SJSA1 (cell line): ENCODE results near the gene TRABD2B. TPM values are rescaled to one million over a fixed set of nuclear protein-coding genes. Genes with fewer than 3 reads are reported as not detected.

Experiments
- DNase-seq, 2 experiments: peaks; one replicate each; pipeline ENCODE4 v3.0.0-alpha.2; 2015 to 2020; ENCODE audit warnings: low spot score in 2 of 2, low read depth in 1 of 2
- H3K27ac ChIP-seq: fragments of 250-450 bp; sonication (Bioruptor Pico); 2 replicates; pipeline ENCODE4 v1.5.1; 2020; ENCODE audit warnings: mild to moderate bottlenecking, moderate library complexity
- H3K27me3 ChIP-seq: fragments of 250-450 bp; sonication (Bioruptor Pico); replicated peaks from 2 replicates; pipeline ENCODE4 v1.5.1; 2020; ENCODE audit warnings: mild to moderate bottlenecking, moderate library complexity
- H3K36me3 ChIP-seq: fragments of 250-450 bp; sonication (Bioruptor Pico); 2 replicates; pipeline ENCODE4 v1.5.1; 2020; ENCODE audit warnings: mild to moderate bottlenecking
- H3K4me1 ChIP-seq: fragments of 250-450 bp; sonication (Bioruptor Pico); replicated peaks from 2 replicates; pipeline ENCODE4 v1.6.1; 2021; ENCODE audit warnings: mild to moderate bottlenecking
- H3K4me3 ChIP-seq: fragments of 250-450 bp; sonication (Bioruptor Pico); 2 replicates; pipeline ENCODE4 v1.5.1; 2020; ENCODE audit warnings: mild to moderate bottlenecking
- H3K9me3 ChIP-seq: fragments of 250-450 bp; sonication (Bioruptor Pico); replicated peaks from 2 replicates; pipeline ENCODE4 v1.5.1; 2020; ENCODE audit warnings: mild to moderate bottlenecking
- total RNA-seq: library from RNA; depleted of rRNA; stranded (reverse); fragments of >200 nt; shearing (Covaris generic); gene quantifications from 2 replicates; pipeline ENCODE4 v1.2.3, GENCODE V29; 2014

The TRABD2B gene
- total RNA-seq, 1 experiment from 2014 or later = 0.16 TPM

- H3K4me3 ChIP-seq = no peak overlapping the region
- H3K27ac ChIP-seq = no peak overlapping the region
- H3K27me3 ChIP-seq = no peaks in the 10 kb centered on the region
- no peaks in the 10 kb centered on the region for H3K36me3 ChIP-seq
- H3K4me1 ChIP-seq = no peaks in the 10 kb centered on the region
- no peak for DNase-seq
- no peaks in the 10 kb centered on the region for H3K9me3 ChIP-seq
Observed at GRCh38 chr1:48028218-48029069, 31.3 kb upstream of the TRABD2B start.

GRCh38 chr1:48027533-48027835 is 30.3 kb upstream of the TRABD2B start:
- no peak overlapping the region for H3K4me3 ChIP-seq
- no peaks in the 10 kb centered on the region for H3K4me1 ChIP-seq
- no peak overlapping the region for H3K27ac ChIP-seq
- H3K9me3 ChIP-seq = no peaks in the 10 kb centered on the region
- H3K27me3 ChIP-seq = no peaks in the 10 kb centered on the region
- H3K36me3 ChIP-seq = no peaks in the 10 kb centered on the region
- no peak for DNase-seq

- no peaks in the 10 kb centered on the region for H3K9me3 ChIP-seq
- H3K36me3 ChIP-seq = no peaks in the 10 kb centered on the region
- H3K27me3 ChIP-seq = no peaks in the 10 kb centered on the region
- H3K27ac ChIP-seq = no peak overlapping the region
- no peak for DNase-seq
- H3K4me1 ChIP-seq = no peaks in the 10 kb centered on the region
- no peak overlapping the region for H3K4me3 ChIP-seq
Observed at GRCh38 chr1:48026701-48027532, 29.7 kb upstream of the TRABD2B start.

- Histone ChIP-seq H3K27ac (no peak overlapping the region), H3K27me3 (no peaks in the 10 kb centered on the region), H3K4me1 (no peaks in the 10 kb centered on the region), H3K9me3 (no peaks in the 10 kb centered on the region), H3K36me3 (no peaks in the 10 kb centered on the region), H3K4me3 (no peak overlapping the region)
- no peak for DNase-seq
Observed at GRCh38 chr1:48026275-48026674, 29.1 kb upstream of the TRABD2B start.

GRCh38 chr1:48025076-48025475 is 27.9 kb upstream of the TRABD2B start:
- Histone ChIP-seq H3K27me3 (no peaks in the 10 kb centered on the region; the same call in 1 of the 2 replicates), H3K36me3 (no peaks in the 10 kb centered on the region)

GRCh38 chr1:48023488-48023887 is 26.3 kb upstream of the TRABD2B start:
- Histone ChIP-seq H3K27me3 (no peaks in the 10 kb centered on the region; the same call in 1 of the 2 replicates), H3K27ac (no peak overlapping the region), H3K4me3 (no peak overlapping the region), H3K9me3 (no peaks in the 10 kb centered on the region), H3K4me1 (peaks cover 5% of the 10 kb centered on the region; the same call in 1 of the 2 replicates), H3K36me3 (no peaks in the 10 kb centered on the region)
- DNase-seq = no peak

More at GRCh38 chr1:48025076-48025475, 27.9 kb upstream of the TRABD2B start:
- DNase-seq = no peak
- Histone ChIP-seq H3K27ac (no peak overlapping the region), H3K4me1 (no peaks in the 10 kb centered on the region), H3K4me3 (no peak overlapping the region), H3K9me3 (no peaks in the 10 kb centered on the region)

- peaks cover 17% of the 10 kb centered on the region for H3K4me1 ChIP-seq
- H3K27me3 ChIP-seq = no peaks in the 10 kb centered on the region; the same call in 1 of the 2 replicates
- H3K36me3 ChIP-seq = no peaks in the 10 kb centered on the region
- no peak for DNase-seq
- H3K4me3 ChIP-seq = no peak overlapping the region
- no peaks in the 10 kb centered on the region for H3K9me3 ChIP-seq
- H3K27ac ChIP-seq = no peak overlapping the region
Observed at GRCh38 chr1:48022306-48022705, 25.1 kb upstream of the TRABD2B start.

GRCh38 chr1:48021792-48022191 is 24.6 kb upstream of the TRABD2B start:
- DNase-seq = no peak
- H3K9me3 ChIP-seq = no peaks in the 10 kb centered on the region
- H3K27me3 ChIP-seq = no peaks in the 10 kb centered on the region; the same call in 1 of the 2 replicates
- no peak overlapping the region for H3K27ac ChIP-seq
- no peaks in the 10 kb centered on the region for H3K36me3 ChIP-seq
- H3K4me1 ChIP-seq = peaks cover 22% of the 10 kb centered on the region
- no peak overlapping the region for H3K4me3 ChIP-seq

- no peak overlapping the region for H3K27ac ChIP-seq
- H3K27me3 ChIP-seq = peaks cover 2% of the 10 kb centered on the region; the same call in 1 of the 2 replicates
- no peak overlapping the region for H3K4me3 ChIP-seq
- no peaks in the 10 kb centered on the region for H3K9me3 ChIP-seq
- no peaks in the 10 kb centered on the region for H3K36me3 ChIP-seq
- H3K4me1 ChIP-seq = peaks cover 25% of the 10 kb centered on the region
- no peak for DNase-seq
Observed at GRCh38 chr1:48019714-48020315, 22.6 kb upstream of the TRABD2B start.

- Histone ChIP-seq H3K27me3 (peaks cover 5% of the 10 kb centered on the region; the same call in 1 of the 2 replicates), H3K27ac (no peak overlapping the region), H3K4me3 (no peak overlapping the region), H3K4me1 (peaks cover 25% of the 10 kb centered on the region), H3K36me3 (no peaks in the 10 kb centered on the region), H3K9me3 (no peaks in the 10 kb centered on the region)
- DNase-seq = no peak
Observed at GRCh38 chr1:48018799-48019198, 21.6 kb upstream of the TRABD2B start.

- H3K36me3 ChIP-seq = no peaks in the 10 kb centered on the region
- H3K27ac ChIP-seq = peak overlapping the region; percentile 40
- H3K27me3 ChIP-seq = peaks cover 8% of the 10 kb centered on the region; the same call in 1 of the 2 replicates
- no peaks in the 10 kb centered on the region for H3K9me3 ChIP-seq
- DNase-seq = peak in 1 of 2 experiments; percentile 34
- peaks cover 25% of the 10 kb centered on the region for H3K4me1 ChIP-seq
- H3K4me3 ChIP-seq = no peak overlapping the region
Observed at GRCh38 chr1:48017716-48018115, 20.5 kb upstream of the TRABD2B start.

- Histone ChIP-seq H3K4me1 (peaks cover 25% of the 10 kb centered on the region), H3K36me3 (no peaks in the 10 kb centered on the region), H3K4me3 (no peak overlapping the region), H3K27me3 (peaks cover 8% of the 10 kb centered on the region; the same call in 1 of the 2 replicates), H3K27ac (no peak overlapping the region), H3K9me3 (no peaks in the 10 kb centered on the region)
- no peak for DNase-seq
Observed at GRCh38 chr1:48016515-48016914, 19.3 kb upstream of the TRABD2B start.

GRCh38 chr1:48013270-48013669 is 16.1 kb upstream of the TRABD2B start:
- Histone ChIP-seq H3K9me3 (no peaks in the 10 kb centered on the region), H3K36me3 (no peaks in the 10 kb centered on the region), H3K27me3 (0 out of 2 replicates have a peak, but pooled peaks cover 8% of the 10 kb centered on the region), H3K4me3 (no peak overlapping the region), H3K27ac (no peak overlapping the region), H3K4me1 (peaks cover 18% of the 10 kb centered on the region)
- no peak for DNase-seq
